ENCODE results near the gene ARNT2. TPM values are rescaled to one million over a fixed set of nuclear protein-coding genes. Genes with fewer than 3 reads are reported as not detected.

Gene ARNT2
- total RNA-seq, 1 experiment from 2014 or later = 2.2 TPM

- no peak overlapping the region for H3K27ac ChIP-seq
Observed at GRCh38 chr15:80476036-80476435, 71.9 kb downstream of the ARNT2 start.

GRCh38 chr15:80478075-80478474 lies 73.9 kb downstream of the ARNT2 start:
- DNase-seq = peak; percentile 22 to 30
- peak overlapping the region; percentile 61 for H3K27ac ChIP-seq
- no peak overlapping the region for H3K4me3 ChIP-seq

More at GRCh38 chr15:80476036-80476435, 71.9 kb downstream of the ARNT2 start:
- H3K27me3 ChIP-seq = no peaks in the 10 kb centered on the region
- H3K9me3 ChIP-seq (replicated peaks) = no peaks in the 10 kb centered on the region
- H3K36me3 ChIP-seq = no peaks in the 10 kb centered on the region
- no peak for DNase-seq
- H3K4me1 ChIP-seq = peaks cover 6% of the 10 kb centered on the region; the same call in 1 of the 2 replicates
- H3K4me3 ChIP-seq = no peak overlapping the region

DNA sequence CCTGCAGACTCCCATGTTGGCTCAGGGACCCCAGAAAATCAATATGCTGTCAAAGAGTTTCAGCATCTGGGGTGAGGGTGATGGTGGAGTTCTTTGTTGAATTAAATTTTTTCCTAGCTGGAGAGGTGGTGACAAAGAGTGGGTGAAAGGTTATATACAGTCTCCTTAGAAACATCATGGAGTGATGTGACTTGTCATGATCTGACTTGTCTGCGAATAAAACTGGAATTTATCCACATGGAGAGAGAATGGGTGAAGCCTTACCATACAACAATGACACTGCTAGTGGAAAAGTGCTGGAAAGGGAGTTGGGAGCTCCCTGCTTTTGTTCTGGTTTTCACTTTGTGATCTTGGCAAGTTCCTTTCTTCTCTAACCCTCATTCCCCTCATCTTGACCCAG lies 75.0 kb downstream of the ARNT2 start:
- Histone ChIP-seq H3K27me3 (no peaks in the 10 kb centered on the region), H3K27ac (no peak overlapping the region), H3K36me3 (no peaks in the 10 kb centered on the region), H3K9me3 (replicated peaks) (no peaks in the 10 kb centered on the region), H3K4me3 (no peak overlapping the region), H3K4me1 (peaks cover 6% of the 10 kb centered on the region; the same call in 1 of the 2 replicates)
- no peak for DNase-seq

More at GRCh38 chr15:80478075-80478474, 73.9 kb downstream of the ARNT2 start:
- Histone ChIP-seq H3K4me1 (peaks cover 6% of the 10 kb centered on the region; the same call in 1 of the 2 replicates), H3K36me3 (no peaks in the 10 kb centered on the region), H3K9me3 (replicated peaks) (no peaks in the 10 kb centered on the region), H3K27me3 (no peaks in the 10 kb centered on the region)

DNA sequence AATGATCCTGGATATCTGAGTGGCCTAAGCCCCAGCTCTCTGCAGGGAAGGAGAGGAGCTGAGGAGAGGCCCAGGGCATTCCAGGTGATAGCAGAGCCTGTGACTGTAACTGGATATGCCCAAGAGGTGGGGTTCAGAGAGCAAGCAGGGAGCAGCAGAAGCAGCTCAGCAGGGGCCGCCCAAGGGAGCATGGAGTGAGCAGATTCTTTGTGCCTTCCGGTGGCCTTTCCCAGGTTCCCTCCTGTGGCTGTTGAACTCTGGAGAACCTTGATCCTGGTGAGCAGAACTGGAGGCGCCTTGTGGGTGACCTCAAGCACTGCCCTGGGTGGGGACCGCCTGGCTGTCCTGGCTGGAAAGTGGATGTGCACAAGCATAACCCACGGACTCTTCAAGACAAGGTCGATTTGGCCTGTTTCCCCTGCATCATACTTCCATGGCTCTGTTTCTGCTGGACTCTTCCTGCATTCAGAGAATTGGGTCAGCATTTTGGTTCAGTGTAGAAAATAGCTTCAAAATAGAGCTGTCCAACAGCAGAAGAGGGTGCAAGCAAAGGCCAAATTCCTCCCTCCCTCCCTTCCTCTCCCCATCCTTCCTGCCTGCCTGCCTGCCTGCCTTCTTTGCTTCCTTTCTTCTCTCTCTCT lies 76.1 kb downstream of the ARNT2 start:
- DNase-seq = no peak
- Histone ChIP-seq H3K27ac (peak overlapping the region; percentile 41), H3K27me3 (no peaks in the 10 kb centered on the region), H3K9me3 (replicated peaks) (no peaks in the 10 kb centered on the region), H3K4me1 (peaks cover 6% of the 10 kb centered on the region; the same call in 1 of the 2 replicates), H3K36me3 (no peaks in the 10 kb centered on the region), H3K4me3 (no peak overlapping the region)

- Histone ChIP-seq H3K9me3 (replicated peaks) (no peaks in the 10 kb centered on the region), H3K27me3 (no peaks in the 10 kb centered on the region), H3K27ac (peak overlapping the region; percentile 41), H3K4me3 (no peak overlapping the region), H3K4me1 (peaks cover 6% of the 10 kb centered on the region; the same call in 1 of the 2 replicates), H3K36me3 (no peaks in the 10 kb centered on the region)
- peak; percentile 24 to 41 for DNase-seq
Observed at GRCh38 chr15:80480909-80481308, 76.7 kb downstream of the ARNT2 start.

DNA sequence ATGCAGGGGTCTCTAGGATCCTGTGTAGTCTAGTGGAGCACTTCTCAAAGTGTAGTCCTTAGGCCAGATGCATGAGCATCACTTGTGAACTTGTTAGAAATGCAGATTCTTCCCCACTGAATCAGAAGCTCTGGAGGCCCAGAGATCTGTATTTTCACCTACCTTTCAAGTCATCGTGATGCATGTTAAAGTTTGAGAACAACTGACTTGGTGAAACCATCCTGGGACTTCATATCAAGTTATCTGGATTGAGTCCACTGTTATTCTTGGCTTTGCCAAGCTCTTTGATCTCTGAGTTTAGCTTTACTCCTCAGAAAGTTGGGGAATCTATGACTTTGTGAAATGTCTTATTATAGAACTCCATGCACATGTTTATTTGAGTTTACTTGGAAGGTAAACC lies 78.5 kb downstream of the ARNT2 start:
- Histone ChIP-seq H3K27me3 (no peaks in the 10 kb centered on the region; the same call in 1 of the 2 replicates), H3K4me3 (no peak overlapping the region), H3K36me3 (no peaks in the 10 kb centered on the region), H3K27ac (no peak overlapping the region), H3K9me3 (replicated peaks) (no peaks in the 10 kb centered on the region), H3K4me1 (peaks cover 6% of the 10 kb centered on the region; the same call in 1 of the 2 replicates)
- no peak for DNase-seq

- H3K4me1 ChIP-seq = no peaks in the 10 kb centered on the region; the same call in 1 of the 2 replicates
- no peak overlapping the region for H3K27ac ChIP-seq
- H3K27me3 ChIP-seq = no peaks in the 10 kb centered on the region; the same call in 1 of the 2 replicates
- no peak for DNase-seq
- H3K36me3 ChIP-seq = no peaks in the 10 kb centered on the region
- H3K9me3 ChIP-seq (replicated peaks) = no peaks in the 10 kb centered on the region
- H3K4me3 ChIP-seq = no peak overlapping the region
Observed at GRCh38 chr15:80483725-80484161, 79.6 kb downstream of the ARNT2 start.

- H3K4me3 ChIP-seq = no peak overlapping the region
- no peaks in the 10 kb centered on the region for H3K9me3 ChIP-seq (replicated peaks)
- DNase-seq = no peak
- H3K27ac ChIP-seq = no peak overlapping the region
- no peaks in the 10 kb centered on the region; the same call in 1 of the 2 replicates for H3K4me1 ChIP-seq
- H3K27me3 ChIP-seq = no peaks in the 10 kb centered on the region; the same call in 1 of the 2 replicates
- H3K36me3 ChIP-seq = no peaks in the 10 kb centered on the region
Observed at GRCh38 chr15:80484333-80484864, 80.2 kb downstream of the ARNT2 start.

- no peaks in the 10 kb centered on the region; the same call in 1 of the 2 replicates for H3K27me3 ChIP-seq
- H3K27ac ChIP-seq = no peak overlapping the region
- no peak overlapping the region for H3K4me3 ChIP-seq
- no peaks in the 10 kb centered on the region; the same call in 1 of the 2 replicates for H3K4me1 ChIP-seq
- H3K36me3 ChIP-seq = no peaks in the 10 kb centered on the region
- no peaks in the 10 kb centered on the region for H3K9me3 ChIP-seq (replicated peaks)
- no peak for DNase-seq
Observed at GRCh38 chr15:80485370-80486164, 81.4 kb downstream of the ARNT2 start.

GRCh38 chr15:80487839-80488390 lies 83.7 kb downstream of the ARNT2 start:
- Histone ChIP-seq H3K27ac (no peak overlapping the region), H3K9me3 (replicated peaks) (no peaks in the 10 kb centered on the region), H3K4me1 (no peaks in the 10 kb centered on the region)

DNA sequence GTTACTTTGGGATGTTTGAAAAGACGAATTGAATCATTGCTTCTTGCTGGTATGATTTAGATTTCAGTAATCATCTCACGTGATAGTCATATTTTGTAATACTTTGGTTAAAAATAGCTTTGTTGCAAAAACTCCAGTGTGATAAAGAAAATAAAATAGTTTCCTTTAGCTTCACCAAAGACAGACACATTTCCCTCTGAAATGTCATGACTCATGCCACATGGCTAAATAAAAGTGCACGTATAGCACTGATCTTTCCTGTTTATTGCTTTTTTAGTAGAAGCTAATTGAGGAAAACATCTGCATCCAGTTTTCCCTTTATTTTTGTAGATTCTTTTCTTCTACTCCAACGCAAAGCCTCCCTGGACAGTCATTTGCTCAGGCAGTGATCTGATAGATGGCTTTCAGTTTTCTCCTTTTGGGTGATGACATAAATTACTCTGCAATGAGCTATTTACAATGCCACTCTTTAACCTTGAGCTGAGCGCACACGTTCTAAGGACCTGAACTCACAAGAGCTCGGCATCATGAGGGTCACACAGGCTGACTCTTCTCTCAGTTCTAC lies 84.9 kb downstream of the ARNT2 start:
- no peaks in the 10 kb centered on the region for H3K9me3 ChIP-seq (replicated peaks)
- no peaks in the 10 kb centered on the region; the same call in 1 of the 2 replicates for H3K27me3 ChIP-seq
- peaks cover 5% of the 10 kb centered on the region for H3K4me1 ChIP-seq
- H3K27ac ChIP-seq = no peak overlapping the region
- no peak for DNase-seq
- no peak overlapping the region for H3K4me3 ChIP-seq
- H3K36me3 ChIP-seq = no peaks in the 10 kb centered on the region

More at GRCh38 chr15:80487839-80488390, 83.7 kb downstream of the ARNT2 start:
- Histone ChIP-seq H3K4me3 (no peak overlapping the region), H3K36me3 (no peaks in the 10 kb centered on the region), H3K27me3 (no peaks in the 10 kb centered on the region; the same call in 1 of the 2 replicates)
- no peak for DNase-seq

- no peak overlapping the region for H3K27ac ChIP-seq
Observed at GRCh38 chr15:80490431-80490990, 86.3 kb downstream of the ARNT2 start.

GRCh38 chr15:80491163-80491847 lies 87.1 kb downstream of the ARNT2 start:
- peaks cover 16% of the 10 kb centered on the region for H3K4me1 ChIP-seq
- no peak for DNase-seq
- no peak overlapping the region for H3K4me3 ChIP-seq
- no peak overlapping the region for H3K27ac ChIP-seq
- H3K36me3 ChIP-seq = no peaks in the 10 kb centered on the region
- no peaks in the 10 kb centered on the region; the same call in 1 of the 2 replicates for H3K27me3 ChIP-seq
- no peaks in the 10 kb centered on the region for H3K9me3 ChIP-seq (replicated peaks)

More at GRCh38 chr15:80490431-80490990, 86.3 kb downstream of the ARNT2 start:
- Histone ChIP-seq H3K9me3 (replicated peaks) (no peaks in the 10 kb centered on the region), H3K4me1 (peaks cover 16% of the 10 kb centered on the region), H3K36me3 (no peaks in the 10 kb centered on the region), H3K4me3 (no peak overlapping the region), H3K27me3 (no peaks in the 10 kb centered on the region; the same call in 1 of the 2 replicates)
- no peak for DNase-seq
